Measurements from ENCODE around the gene UBQLN1. TPM values are rescaled to one million over a fixed set of nuclear protein-coding genes. Genes with fewer than 3 reads are reported as not detected.

UBQLN1 gene
- total and polyA plus RNA-seq, 2 donors (not counting 3 experiments of a cell fraction or from before 2014, with no cell fraction given): 66.1 to 110 TPM

- TF ChIP-seq POLR2AphosphoS5 (IDR thresholded peaks at IDR 0.05; ENCODE audit: insufficient read depth, low read depth, low read length) (no peak), FOS (IDR thresholded peaks at IDR 0.05; ENCODE audit: borderline replicate concordance, insufficient read depth, low read length) (no peak), POLR2A (IDR thresholded peaks at IDR 0.05; ENCODE audit: low read depth, low read length) (no peak)
- no peaks in the 10 kb centered on the region for H3K79me2 ChIP-seq (ENCODE audit: control insufficient read depth, insufficient read depth, low read length)
- H3K9ac ChIP-seq (replicated peaks; ENCODE audit: extremely low read depth, insufficient read depth, low read length): no peak overlapping the region
- no peak overlapping the region for H3K4me2 ChIP-seq (ENCODE audit: insufficient read depth, low read length)
- H2AFZ ChIP-seq (ENCODE audit: low read depth, low read length): no peak overlapping the region
- H3K9me3 ChIP-seq (replicated peaks; ENCODE audit: control insufficient read depth, insufficient read depth, low read length): no peaks in the 10 kb centered on the region
- POLR2A ChIA-PET: no interaction called here
- CTCF ChIA-PET: interaction anchor here (0.8 to 3.7 kb wide), 2 partner anchors 10 to 31 kb away, joined by 3 to 20 read pairs; no protein-coding TSS in a partner anchor
- no peak overlapping the region for H3K27ac ChIP-seq (ENCODE audit: insufficient read depth, low read depth, low read length)
- no peaks in the 10 kb centered on the region for H3K9me1 ChIP-seq (replicated peaks; ENCODE audit: control insufficient read depth, extremely low read depth, insufficient read depth, low read length)
- no peak overlapping the region for H3K4me3 ChIP-seq (replicated peaks in 1 of 3; ENCODE audit: insufficient read depth in 1 of 3, low read depth in 1 of 3, low read length in 3 of 3)
- dilution Hi-C loops (cut with MboI; ENCODE audit: extremely low pct_ligation_motif_present, low sequenced_read_pairs) (no loop called here), intact Hi-C loops (cut with micrococcal nuclease) (no loop called here)
- H4K20me1 ChIP-seq (replicated peaks; ENCODE audit: control insufficient read depth, extremely low read depth, insufficient read depth, low read length): no peaks in the 10 kb centered on the region
- no peaks in the 10 kb centered on the region for H3K4me1 ChIP-seq (ENCODE audit: control insufficient read depth, extremely low read depth, insufficient read depth, low read length)
- no peaks in the 10 kb centered on the region for H3K36me3 ChIP-seq (ENCODE audit: control insufficient read depth in 2 of 2, extremely low read depth in 1 of 2, insufficient read depth in 2 of 2, low read length in 2 of 2)
- BruUV-seq (replicated peaks): no TSS peak
- DNase-seq (ENCODE audit: low read depth, low spot score): no peak
- peak; percentile 50 for FAIRE-seq
- no peaks in the 10 kb centered on the region for H3K27me3 ChIP-seq (ENCODE audit: control insufficient read depth in 2 of 2, insufficient read depth in 2 of 2, low read length in 2 of 2)
These were observed 76.8 kb downstream of the UBQLN1 start for GRCh38 chr9:83630938-83631457.

- no peak overlapping the region for H3K27ac ChIP-seq (ENCODE audit: insufficient read depth, low read depth, low read length)
- H3K4me3 ChIP-seq (replicated peaks in 1 of 3; ENCODE audit: insufficient read depth in 1 of 3, low read depth in 1 of 3, low read length in 3 of 3): no peak overlapping the region
- no peak for TF ChIP-seq EZH2 (IDR thresholded peaks at IDR 0.05; ENCODE audit: borderline replicate concordance, low read depth, low read length, severe bottlenecking)
- no peak for TF ChIP-seq JUN (IDR thresholded peaks at IDR 0.05; ENCODE audit: borderline replicate concordance, insufficient read depth, insufficient read length, low read depth)
- H3K36me3 ChIP-seq (ENCODE audit: control insufficient read depth in 2 of 2, extremely low read depth in 1 of 2, insufficient read depth in 2 of 2, low read length in 2 of 2): no peaks in the 10 kb centered on the region
- POLR2A ChIA-PET: no interaction called here
- no peak overlapping the region for H2AFZ ChIP-seq (ENCODE audit: low read depth, low read length)
- FAIRE-seq (no peak), DNase-seq (ENCODE audit: low read depth, low spot score) (no peak)
- no TSS peak for BruUV-seq (replicated peaks)
- no peaks in the 10 kb centered on the region for H3K9me3 ChIP-seq (replicated peaks; ENCODE audit: control insufficient read depth, insufficient read depth, low read length)
- no peaks in the 10 kb centered on the region for H3K27me3 ChIP-seq (ENCODE audit: control insufficient read depth in 2 of 2, insufficient read depth in 2 of 2, low read length in 2 of 2)
- dilution Hi-C loops (cut with MboI; ENCODE audit: extremely low pct_ligation_motif_present, low sequenced_read_pairs) (no loop called here), intact Hi-C loops (cut with micrococcal nuclease) (no loop called here)
- H3K4me2 ChIP-seq (ENCODE audit: insufficient read depth, low read length): no peak overlapping the region
- CTCF ChIA-PET: interaction anchor here (3.7 kb wide), 1 partner anchor 9 kb away, joined by 20 read pairs; no protein-coding TSS in a partner anchor
- H3K79me2 ChIP-seq (ENCODE audit: control insufficient read depth, insufficient read depth, low read length): no peaks in the 10 kb centered on the region
- H4K20me1 ChIP-seq (replicated peaks; ENCODE audit: control insufficient read depth, extremely low read depth, insufficient read depth, low read length): no peaks in the 10 kb centered on the region
- no peaks in the 10 kb centered on the region for H3K9me1 ChIP-seq (replicated peaks; ENCODE audit: control insufficient read depth, extremely low read depth, insufficient read depth, low read length)
- no peak overlapping the region for H3K9ac ChIP-seq (replicated peaks; ENCODE audit: extremely low read depth, insufficient read depth, low read length)
- no peaks in the 10 kb centered on the region for H3K4me1 ChIP-seq (ENCODE audit: control insufficient read depth, extremely low read depth, insufficient read depth, low read length)
These were observed 78.2 kb downstream of the UBQLN1 start for GRCh38 chr9:83629433-83630104.
